T-helper 1 cell treated with Interleukin-12 subunit alpha and Interleukin-12 subunit beta and Interleukin-4 antibody, amounts not matched to agents 30 ng/mL and 1 ng/mL, for 36 hours (primary cell): ENCODE measurements around the gene TRIM66. TPM values are rescaled to one million over a fixed set of nuclear protein-coding genes. Genes with fewer than 3 reads are reported as not detected.
"Not testable (repeated sequence)": the region's sequence is repeated elsewhere in the genome, so short reads cannot be mapped to it uniquely, and the experiment has no call there.

ENCODE experiments used
- intact Hi-C: fragments of 100-400 bp; cut with micrococcal nuclease; formaldehyde crosslinking; loops from one replicate; pipeline ENCODE4 v1.15.1; 2024
- total RNA-seq: library from RNA; stranded (reverse); gene quantifications from 2 replicates; pipeline ENCODE4 v1.2.3, GENCODE V29; 2022

The TRIM66 gene
- total RNA-seq, 1 donor from 2014 or later: 10.7 TPM

DNA sequence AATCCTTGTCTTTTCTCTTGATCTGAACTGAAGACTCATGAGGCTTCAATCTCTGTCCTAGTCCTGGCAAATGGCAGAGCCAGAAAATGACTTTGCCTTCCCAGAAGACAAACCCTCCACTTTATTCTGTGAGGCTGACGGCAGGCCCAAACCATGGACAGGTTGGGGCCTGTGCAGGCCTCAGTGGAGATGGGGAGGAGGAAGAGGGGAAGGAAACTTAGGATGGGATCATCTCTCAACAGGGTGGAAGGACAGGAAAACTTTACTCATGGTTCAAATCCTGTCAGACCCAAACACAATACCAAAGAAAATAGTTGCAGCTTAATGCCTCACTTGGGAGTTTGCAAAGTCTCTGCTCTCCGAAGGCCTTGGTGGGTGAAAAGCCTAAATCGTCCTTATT lies 10.0 kb upstream of the TRIM66 start:
- intact Hi-C loops: no loop called here

DNA sequence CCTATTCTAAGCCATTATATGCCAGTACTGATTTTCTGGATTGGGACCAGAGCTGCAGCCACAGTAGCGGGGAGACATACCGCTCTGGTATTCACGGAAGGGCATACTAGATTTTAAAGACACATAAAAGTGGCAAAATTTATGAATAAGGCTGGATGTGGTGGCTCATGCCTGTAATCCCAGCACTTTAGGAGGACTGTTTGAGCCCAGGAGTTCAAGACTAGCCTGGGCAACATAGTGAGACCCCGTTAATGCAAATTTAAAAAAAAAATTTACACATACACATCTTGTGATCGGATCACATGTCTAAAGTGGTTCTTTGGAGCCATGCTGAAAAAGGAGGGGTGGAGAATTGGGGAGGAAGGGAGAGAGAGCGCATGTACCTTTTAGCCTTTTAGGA lies 9.1 kb upstream of the TRIM66 start:
- intact Hi-C loops: no loop called here

DNA sequence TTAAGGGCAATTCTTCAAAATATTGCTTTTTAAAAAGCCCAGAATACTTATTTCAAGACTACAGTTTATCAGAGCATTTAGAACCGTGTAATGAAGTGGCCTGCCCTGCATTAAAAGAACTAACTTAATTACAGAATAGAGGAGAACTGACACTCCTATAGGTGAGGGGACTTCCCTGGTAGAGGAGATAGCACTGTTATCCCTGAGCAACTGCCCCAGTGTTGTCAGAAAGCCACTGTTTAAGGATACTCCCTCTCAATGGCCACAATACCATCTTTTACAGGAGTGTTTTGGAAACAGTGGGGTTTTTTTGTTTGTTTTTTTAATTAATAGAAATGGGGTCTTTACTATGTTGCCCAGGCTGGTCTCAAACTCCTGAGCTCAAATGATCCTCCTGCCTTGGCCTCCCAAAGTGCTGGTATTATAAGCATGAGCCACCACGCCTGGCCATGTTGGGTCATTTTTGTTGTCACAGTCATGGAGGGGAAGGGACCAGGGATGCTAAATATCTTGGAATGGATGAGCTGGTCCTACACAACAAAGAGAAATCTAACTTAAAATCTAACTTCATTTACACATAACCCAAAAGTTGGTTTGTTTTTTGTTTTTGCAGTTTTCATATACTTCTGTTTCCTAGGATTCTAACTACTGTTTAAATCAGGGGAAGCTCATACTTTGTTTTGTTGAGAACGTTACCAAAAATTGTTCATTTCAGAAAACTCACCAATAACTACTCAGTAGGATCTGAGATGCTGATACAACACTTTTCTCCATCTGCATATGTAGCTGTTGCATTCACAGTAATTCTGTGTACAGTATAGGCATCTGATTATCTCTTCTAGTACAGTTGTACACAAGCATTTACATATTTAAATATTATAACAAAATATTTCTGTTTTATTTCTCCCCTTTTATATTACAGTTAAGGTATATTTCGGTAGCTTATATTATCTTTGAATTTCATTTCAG lies 8.2 kb upstream of the TRIM66 start:
- intact Hi-C loops: loop anchor here (1.0 kb wide), 1 partner anchor 8 kb away; the partner anchor contains the start of genes RPL27A and TRIM66

DNA sequence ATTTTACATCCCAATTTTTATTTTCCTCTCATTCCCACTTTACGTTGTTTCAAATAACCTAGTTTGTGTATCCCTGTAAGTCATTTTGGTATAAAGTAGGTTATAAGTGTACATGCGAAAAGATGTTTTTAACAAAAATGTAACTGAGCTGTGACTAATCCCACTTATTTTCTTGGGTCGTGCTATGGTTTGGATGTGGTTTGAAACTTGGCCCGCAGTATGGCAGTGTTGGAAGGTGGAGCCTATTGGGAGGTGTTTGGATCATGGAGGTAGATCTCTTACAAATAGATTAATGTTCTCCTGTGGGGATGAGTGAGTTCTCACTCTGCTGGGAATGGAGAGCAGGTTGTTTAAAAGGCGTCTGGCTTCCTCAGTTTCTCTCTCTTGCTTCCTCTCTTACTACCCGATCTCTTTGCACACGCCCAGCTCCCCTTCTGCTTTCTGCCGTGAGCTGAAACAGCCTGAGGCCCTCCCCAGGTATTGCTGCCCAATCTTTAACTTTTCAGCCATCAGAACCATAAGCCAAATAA lies 7.3 kb upstream of the TRIM66 start:
- intact Hi-C loops: loop anchor here (1.0 to 10.0 kb wide), 9 partner anchors 7 to 1945 kb away; partner anchors contain the start of genes AKIP1, AMPD3, RPL27A and TRIM66

DNA sequence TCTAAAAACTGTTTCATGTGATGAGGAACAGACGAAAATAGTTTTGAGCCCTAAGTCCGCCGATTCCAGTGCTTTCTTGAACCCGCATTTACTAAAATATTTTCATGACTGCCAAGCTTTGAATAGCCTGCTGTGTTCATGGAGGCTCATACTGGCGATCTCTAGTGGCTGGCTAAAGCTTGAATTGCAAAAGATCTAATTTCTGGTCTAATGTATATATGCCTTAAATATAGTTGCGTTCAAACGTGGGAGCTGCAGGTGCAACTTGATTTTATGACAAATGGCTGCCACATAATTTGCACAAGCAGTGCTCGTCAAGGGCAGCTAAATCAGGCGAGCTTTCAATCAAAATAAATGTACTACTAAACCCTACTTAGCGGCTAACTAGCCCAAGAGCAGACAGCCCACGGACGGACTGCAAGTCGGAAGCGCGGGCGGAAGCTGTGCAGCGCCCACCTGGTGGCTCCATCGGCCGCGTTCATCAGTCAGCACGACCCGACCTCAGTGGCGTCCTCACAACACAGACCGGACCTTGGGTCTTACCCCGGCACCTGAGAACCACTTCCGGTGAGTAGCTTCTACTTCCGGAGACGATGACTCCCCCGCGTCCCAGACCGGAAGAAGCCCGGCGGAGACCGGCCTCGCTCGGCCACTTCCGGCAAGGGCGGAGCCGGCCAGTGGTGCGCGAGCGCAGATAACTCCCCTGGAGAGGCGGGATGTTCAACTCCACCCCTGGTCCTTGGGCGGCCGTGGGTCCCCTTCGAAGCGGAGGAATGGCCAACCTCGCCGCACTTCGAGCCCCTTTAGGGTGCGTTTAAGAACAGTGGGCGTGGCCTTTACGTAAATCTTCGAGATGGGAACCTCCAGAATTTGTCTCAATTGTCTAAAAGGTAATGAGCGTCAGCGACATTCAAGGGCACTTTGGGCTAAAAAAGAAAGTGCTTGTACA lies 6.2 kb upstream of the TRIM66 start:
- intact Hi-C loops: loop anchor here (1.0 to 10.0 kb wide), 10 partner anchors 78 to 1944 kb away; partner anchors contain the start of genes AKIP1, AMPD3 and TMEM9B

DNA sequence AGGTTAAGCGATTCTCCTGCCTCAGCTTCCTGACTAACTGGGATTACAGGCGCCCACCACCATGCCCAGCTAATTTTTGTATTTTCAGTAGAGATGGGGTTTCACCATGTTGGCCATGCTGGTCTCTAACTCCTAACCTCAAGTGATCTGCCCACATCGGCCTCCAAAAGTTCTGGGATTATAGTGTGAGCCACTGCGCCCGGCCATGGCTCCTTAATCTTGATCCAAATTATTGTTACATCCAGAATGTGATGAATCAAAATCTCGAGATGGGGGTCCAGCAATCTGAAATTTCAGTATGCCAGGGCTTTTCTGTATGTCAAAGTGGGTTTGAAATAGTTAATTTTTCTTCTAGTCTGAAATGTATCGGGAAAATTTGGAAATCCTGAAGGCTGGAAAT lies 3.9 kb upstream of the TRIM66 start:
- intact Hi-C loops: loop anchor here (5.0 to 10.0 kb wide), 4 partner anchors 451 to 1942 kb away; partner anchors contain the start of gene AMPD3

DNA sequence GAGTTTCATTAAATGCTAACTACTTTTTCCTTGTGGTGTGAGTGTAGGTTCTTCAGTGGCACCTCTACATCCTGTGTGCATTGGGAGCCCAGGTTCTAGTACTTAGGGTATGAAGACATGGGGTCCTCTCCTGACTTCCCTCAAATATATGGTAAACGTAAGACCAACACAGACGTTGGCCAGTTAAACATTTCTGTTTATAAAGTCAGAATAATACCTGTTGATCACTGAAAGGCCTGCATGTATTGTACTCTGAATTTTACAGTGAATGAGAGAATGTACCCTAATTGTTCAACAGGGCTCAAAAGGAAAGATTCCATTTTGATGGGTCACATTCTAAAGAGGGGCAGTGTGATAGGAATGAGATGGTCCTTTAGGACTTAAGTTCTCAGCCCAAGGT lies 3.4 kb upstream of the TRIM66 start:
- intact Hi-C loops: loop anchor here (5.0 to 10.0 kb wide), 4 partner anchors 451 to 1941 kb away; partner anchors contain the start of gene AMPD3

DNA sequence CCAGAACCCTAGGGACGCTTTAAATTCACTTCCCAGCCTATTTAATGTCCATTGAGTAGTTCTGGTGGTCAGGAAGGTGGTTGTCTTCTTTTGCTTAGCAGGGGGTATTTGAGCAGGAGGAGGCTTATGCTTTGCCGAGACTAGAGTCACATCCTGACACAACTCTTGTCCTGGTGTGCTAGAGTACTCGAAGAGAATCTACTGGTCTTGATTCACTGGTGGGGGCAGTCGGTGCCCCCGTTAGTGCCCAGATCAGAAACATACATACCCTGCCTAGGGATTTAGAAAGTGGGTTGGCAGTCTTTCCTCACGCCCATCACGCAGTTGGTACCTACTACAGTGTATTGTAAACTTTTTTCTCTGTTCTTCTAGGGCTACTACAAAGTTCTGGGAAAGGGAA lies 2.8 kb upstream of the TRIM66 start:
- intact Hi-C loops: loop anchor here (5.0 to 10.0 kb wide), 4 partner anchors 452 to 1941 kb away; partner anchors contain the start of gene AMPD3

DNA sequence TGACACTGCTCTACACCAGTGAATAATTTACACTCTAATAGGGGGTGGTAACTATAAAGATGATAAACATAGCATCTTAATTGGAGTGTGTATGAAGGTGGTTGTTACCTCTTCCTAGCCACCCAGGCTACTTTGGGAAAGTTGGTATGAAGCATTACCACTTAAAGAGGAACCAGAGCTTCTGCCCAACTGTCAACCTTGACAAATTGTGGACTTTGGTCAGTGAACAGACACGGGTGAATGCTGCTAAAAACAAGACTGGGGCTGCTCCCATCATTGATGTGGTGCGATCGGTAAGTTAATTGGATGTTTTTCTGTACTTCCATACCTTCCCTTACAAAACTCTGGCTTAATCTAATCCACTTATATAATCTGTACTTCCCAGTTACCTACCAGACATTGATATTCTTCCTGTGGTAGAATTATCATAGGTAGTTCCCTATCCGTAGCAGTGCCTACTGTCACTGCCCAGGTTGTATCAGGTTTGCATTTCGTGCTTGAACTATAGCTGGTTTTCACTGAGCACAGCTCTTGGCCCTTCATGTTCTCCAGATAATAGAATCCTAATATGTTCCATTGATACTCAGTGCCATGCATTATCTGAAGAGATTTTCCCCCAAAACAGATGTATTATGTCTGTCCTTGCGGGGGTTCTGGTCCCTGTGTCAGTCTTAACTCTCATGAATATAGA lies 2.3 kb upstream of the TRIM66 start:
- intact Hi-C loops: loop anchor here (5.0 to 10.0 kb wide), 7 partner anchors 453 to 1940 kb away; partner anchors contain the start of genes AMPD3 and PPFIBP2

DNA sequence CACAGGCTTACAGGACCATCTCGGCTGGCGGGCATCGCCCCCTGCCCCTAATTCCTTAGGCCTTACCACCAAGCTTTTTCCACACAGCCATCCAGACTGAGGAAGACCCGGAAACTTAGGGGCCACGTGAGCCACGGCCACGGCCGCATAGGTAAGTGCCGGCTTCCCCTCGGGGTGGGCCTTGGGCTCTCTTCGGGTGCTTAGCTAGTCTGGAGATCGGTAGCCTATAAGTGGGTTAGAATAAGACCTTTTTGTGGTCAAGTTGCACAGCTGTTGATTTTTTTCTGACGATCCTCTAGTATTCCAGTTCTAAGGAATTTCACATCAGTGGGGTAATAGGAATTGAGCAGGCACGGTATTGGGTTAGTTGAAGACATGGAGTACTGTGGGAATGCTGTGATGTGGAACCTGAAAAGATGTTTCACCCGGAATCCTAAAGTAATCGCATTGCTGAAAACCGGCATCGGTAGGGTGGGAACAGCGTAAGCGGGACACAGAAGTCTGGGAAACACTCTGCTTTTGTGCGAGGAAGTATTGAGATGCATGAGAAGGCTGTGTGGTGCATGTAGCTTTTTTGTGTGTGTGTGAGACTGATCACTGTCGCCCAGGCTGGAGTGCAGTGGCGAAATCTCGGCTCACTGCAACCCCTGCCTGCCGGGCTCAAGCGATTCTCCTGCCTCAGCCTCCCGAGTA lies 796 bp upstream of the TRIM66 start:
- intact Hi-C loops: loop anchor here (2.0 to 10.0 kb wide), 8 partner anchors 320 to 1938 kb away; partner anchors contain the start of genes AMPD3, PPFIBP2 and WEE1

DNA sequence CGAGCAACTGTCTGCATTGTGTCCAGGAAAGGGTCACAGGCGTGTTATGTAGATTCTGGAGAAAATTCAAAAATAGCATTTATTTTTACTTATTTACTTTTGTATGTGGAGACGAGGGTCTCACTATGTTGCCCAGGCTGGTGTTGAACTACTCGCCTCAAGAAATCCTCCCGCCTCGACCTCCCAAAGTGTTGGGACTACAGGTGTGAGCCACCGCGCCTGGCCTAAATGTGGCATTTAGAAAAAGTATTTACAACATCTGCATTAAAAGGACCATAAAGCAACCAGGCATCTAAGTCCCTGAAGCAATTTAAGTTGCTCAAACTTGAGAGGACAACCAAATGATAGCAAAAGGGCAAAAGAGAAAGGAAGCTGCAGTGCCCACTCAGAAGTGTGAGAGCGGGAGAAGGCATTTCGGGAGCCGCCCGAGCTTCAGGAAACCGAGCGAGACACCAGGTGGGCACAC lies 595 bp downstream of the TRIM66 start:
- intact Hi-C loops: loop anchor here (1.0 to 10.0 kb wide), 15 partner anchors 8 to 1937 kb away; partner anchors contain the start of genes AKIP1, AMPD3, EIF3F and IPO7

DNA sequence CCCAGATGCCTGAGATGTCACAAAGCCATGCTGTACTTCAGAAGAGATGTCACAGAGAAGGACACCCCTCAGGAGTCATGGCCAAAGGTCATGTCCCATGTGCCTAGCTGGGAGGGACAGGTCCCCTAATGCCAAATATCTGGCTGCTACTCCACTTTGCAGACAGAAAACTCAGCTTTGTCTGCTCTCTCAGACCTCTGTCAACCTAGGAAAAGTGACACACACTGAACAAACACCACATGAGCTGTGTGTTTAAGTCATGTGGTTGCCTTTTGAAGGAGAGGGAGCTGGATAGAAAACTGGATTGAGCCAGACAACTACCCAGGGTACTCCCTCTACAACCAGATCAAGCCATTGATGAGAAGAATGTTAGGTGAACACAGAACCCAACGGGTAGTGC lies 3.5 kb downstream of the TRIM66 start:
- intact Hi-C loops: no loop called here

DNA sequence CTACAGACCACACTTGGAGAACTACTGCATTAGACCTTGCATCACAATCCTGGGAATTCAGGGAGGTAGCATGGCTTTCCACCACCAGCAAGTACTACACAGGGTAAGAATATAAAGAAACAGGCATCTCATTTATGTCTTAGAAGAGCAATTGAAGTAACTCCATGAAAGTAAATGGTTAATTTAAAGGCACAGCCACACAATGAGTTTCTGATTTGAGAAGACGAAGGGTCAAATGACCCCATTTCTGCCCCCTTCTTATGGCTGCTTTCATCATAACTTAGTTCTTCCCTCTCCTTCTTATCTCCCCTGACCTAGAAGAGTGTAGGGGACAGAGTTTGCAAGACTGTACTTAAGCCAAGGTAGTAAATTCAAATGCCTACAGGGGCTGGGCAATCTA lies 6.0 kb downstream of the TRIM66 start:
- intact Hi-C loops: no loop called here

DNA sequence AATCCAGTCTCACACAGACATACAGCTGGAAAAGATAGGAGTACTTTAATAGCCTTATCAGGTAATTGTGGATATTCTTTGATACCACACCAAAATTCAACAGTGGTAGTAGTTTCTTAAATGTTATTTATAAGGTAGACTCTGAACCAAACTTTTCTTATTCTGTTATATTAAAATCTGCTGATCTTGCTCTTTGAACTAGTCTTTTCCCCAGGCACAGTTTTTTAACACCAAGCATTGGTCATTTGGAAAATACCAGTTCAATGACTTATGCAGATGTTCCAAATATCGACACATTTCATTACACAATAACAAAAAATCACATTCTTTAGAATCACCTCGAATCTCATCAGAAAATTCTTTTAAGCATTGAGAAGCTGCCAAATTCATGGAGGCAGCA lies 7.6 kb downstream of the TRIM66 start:
- intact Hi-C loops: no loop called here

DNA sequence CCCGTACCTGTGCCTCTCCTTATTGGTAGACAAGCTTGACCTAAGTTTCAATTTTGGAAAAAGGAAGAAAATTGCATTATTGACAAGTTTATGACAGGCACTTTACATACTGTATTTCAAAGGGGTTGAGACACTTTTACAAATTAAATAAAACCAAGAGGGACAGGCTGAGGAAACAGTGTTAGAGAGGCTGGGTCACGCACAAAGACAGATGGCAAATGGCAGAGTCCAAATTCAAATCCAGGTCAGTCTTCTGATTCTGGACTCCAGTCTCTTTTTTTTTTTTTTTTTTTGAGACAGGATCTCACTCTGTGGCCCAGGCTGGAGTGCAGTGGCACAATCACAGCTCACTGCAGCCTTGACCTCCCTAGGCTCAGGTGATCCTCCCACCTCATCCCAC lies 10.1 kb downstream of the TRIM66 start:
- intact Hi-C loops: no loop called here

DNA sequence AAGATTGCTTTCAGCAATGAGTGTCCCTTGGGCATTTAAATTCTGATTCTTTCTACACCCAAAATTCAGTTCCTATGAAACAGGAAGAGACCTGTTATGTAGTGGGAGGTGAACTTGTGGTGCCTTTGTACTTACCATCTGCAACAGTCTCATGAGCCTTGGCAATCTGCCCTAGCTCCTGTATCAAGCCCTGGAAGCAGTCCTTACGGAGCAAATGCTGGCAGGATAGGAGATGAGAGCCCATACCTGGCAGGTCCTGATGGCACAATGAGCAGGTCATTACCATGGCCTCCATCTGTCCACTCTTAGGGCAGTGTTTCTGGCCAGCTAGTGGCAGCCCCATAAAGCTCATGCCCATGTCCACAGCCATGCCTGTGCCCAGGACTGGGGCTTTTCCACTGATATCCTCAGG lies 10.8 kb downstream of the TRIM66 start:
- intact Hi-C loops: no loop called here

DNA sequence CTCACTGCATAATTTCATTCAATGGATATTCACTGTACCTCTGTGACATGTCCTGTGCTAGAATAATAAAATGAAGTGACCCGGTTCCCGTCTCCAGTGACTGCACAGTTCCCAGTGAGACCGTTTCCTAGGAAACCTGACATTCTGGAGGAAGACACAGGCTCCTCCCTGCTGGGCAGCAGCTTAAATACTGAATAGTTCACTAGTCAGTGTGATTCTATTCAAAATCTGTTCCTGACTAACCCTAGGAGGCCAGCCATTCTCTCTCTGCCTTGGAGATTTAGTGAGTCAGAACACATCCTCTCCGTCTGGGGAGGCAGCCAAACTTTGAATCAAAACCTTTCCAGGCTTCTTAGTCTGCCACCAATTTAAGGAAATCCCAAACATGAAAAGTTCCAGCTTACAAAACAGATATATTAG lies 11.3 kb downstream of the TRIM66 start:
- intact Hi-C loops: no loop called here

DNA sequence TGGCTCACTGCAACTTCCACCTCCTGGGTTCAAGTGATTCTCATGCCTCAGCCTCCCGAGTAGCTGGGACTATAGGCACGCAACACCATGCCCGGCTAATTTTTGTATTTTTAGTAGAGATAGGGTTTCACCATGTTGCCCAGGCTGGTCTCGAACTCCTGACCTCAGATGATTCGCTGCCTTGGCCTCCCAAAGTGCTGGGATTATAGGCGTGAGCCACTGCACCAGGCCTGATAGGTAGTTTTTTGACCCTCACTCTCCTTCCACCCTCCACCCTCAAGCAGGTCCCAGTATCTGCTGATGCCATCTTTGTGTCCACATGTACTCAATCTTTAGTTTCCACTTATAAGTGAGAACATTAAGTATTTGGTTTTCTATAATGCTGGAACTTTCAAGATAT lies 12.4 kb downstream of the TRIM66 start:
- intact Hi-C loops: not testable (repeated sequence)

DNA sequence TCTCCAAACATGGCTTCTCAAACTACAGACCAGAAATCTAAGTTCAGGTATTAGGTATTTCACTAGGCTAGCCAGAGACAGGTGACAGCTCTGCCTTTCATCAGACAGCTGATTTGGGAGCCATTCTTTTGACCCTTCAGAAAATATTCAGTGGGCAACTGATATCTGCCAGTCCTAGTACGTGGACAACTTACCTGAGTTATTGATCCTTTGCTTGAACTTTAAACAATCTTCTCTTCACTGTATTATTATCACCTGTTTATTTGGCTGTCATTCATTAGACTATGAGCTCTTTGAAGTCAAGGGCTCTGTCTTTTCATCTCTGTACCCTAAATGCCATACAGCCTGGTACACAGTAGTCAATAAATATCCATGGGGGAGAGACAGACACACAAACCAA lies 17.2 kb downstream of the TRIM66 start:
- intact Hi-C loops: no loop called here
